Breast epithelium (tissue), 4 donors: ENCODE data around the gene SLC35F3. TPM values are rescaled to one million over a fixed set of nuclear protein-coding genes. Genes with fewer than 3 reads are reported as not detected.

ENCODE experiments used
- DNase-seq, 2 donors: peaks; one replicate each; pipeline ENCODE4 v3.0.0-alpha.2; 2019; ENCODE audit warnings: low spot score in 2 of 2
- H3K27ac ChIP-seq, 2 donors: fragments of 200-600 bp; sonication (generic) in 1 of 2; one replicate each; pipeline ENCODE4 v1.5.1; 2016 to 2019; ENCODE audit warnings: mild to moderate bottlenecking in 1 of 2
- H3K27me3 ChIP-seq, 2 donors: fragments of 200-600 bp; sonication (generic) in 1 of 2; one replicate each; pipeline versions ENCODE4 v1.5.1 to v1.6.0; 2017 to 2019; ENCODE audit warnings: control low read depth in 1 of 2, mild to moderate bottlenecking in 1 of 2
- H3K36me3 ChIP-seq: fragments of 200-600 bp; one replicate; pipeline ENCODE4 v1.5.1; 2019
- H3K4me1 ChIP-seq, 2 donors: fragments of 200-600 bp; sonication (generic); one replicate each; pipeline ENCODE4 v1.5.1; 2016 to 2019; ENCODE audit warnings: control low read depth in 1 of 2
- H3K4me3 ChIP-seq, 3 donors: fragments of 200-600 bp; sonication (generic); 1 replicate in 2 of 3; 2 replicates in 1 of 3; pipeline ENCODE4 v1.5.1; 2016 to 2019; ENCODE audit warnings: mild to moderate bottlenecking in 3 of 3, moderate library complexity in 2 of 3
- H3K9me3 ChIP-seq, 2 donors: fragments of 200-600 bp; sonication (generic) in 1 of 2; one replicate each; pipeline ENCODE4 v1.5.1; 2016 to 2019; ENCODE audit warnings: control low read depth in 1 of 2
- POLR2A ChIP-seq: fragments of 450-650 bp; IDR thresholded peaks from one replicate; pipeline ENCODE4 v1.6.1; 2016; ENCODE audit warnings: antibody characterized with exemption, mild to moderate bottlenecking, moderate library complexity
- POLR2AphosphoS5 ChIP-seq, 3 donors: sonication (generic); formaldehyde crosslinking; IDR thresholded peaks; one replicate each; pipeline ENCODE4 v1.6.1; 2017; ENCODE audit warnings: antibody characterized with exemption in 3 of 3
- intact Hi-C: fragments of 100-400 bp; cut with DNase I; formaldehyde crosslinking; loops from one replicate; pipeline ENCODE4 v1.15.1; 2023; ENCODE audit warnings: low total_unique reads
- total RNA-seq, 3 donors: library from RNA; depleted of rRNA; stranded (reverse); fragments of >200 nt; gene quantifications; one replicate each; pipeline ENCODE4 v1.1.0, GENCODE V29; 2016
- TF ChIP-seq, protein P1 (sequence below), 3 donors: fragments of 450-650 bp; IDR thresholded peaks; one replicate each; pipeline ENCODE4 v1.5.1; 2016 to 2017; ENCODE audit warnings: antibody characterized with exemption in 3 of 3, mild to moderate bottlenecking in 3 of 3, moderate library complexity in 3 of 3

SLC35F3 gene
- total RNA-seq, 3 donors from 2014 or later: 8.8 to 13.0 TPM; not detected in 1

DNA sequence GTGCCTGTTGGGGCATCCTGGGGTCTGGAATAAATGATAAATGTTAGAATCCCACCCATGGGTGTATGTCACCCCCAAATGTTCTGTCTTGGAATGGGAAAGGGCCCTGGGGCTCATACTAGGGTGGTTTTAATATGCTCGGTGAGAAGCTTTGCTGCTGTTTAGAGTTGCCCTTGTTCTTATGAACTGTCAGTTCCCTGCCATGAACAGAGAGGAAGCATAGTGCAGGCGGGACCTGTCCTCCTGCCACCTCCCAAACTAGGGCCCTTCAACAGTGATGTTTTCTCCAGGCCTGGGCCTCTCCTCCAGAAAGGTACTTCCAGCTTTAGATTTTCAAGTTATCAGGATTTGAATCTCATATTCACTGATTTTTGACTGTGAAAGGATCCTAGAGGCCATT is 388.1 kb downstream of the SLC35F3 start:
- intact Hi-C loops: no loop called here
- DNase-seq: no peak
- no peak for TF ChIP-seq POLR2A
- TF ChIP-seq POLR2AphosphoS5 (IDR thresholded peaks at IDR 0.05): no peak
- TF ChIP-seq, protein P1, sequence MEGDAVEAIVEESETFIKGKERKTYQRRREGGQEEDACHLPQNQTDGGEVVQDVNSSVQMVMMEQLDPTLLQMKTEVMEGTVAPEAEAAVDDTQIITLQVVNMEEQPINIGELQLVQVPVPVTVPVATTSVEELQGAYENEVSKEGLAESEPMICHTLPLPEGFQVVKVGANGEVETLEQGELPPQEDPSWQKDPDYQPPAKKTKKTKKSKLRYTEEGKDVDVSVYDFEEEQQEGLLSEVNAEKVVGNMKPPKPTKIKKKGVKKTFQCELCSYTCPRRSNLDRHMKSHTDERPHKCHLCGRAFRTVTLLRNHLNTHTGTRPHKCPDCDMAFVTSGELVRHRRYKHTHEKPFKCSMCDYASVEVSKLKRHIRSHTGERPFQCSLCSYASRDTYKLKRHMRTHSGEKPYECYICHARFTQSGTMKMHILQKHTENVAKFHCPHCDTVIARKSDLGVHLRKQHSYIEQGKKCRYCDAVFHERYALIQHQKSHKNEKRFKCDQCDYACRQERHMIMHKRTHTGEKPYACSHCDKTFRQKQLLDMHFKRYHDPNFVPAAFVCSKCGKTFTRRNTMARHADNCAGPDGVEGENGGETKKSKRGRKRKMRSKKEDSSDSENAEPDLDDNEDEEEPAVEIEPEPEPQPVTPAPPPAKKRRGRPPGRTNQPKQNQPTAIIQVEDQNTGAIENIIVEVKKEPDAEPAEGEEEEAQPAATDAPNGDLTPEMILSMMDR (IDR thresholded peaks at IDR 0.05): no peak
- Histone ChIP-seq H3K27me3 (no peaks in the 10 kb centered on the region), H3K27ac (no peak overlapping the region), H3K4me1 (no peaks in the 10 kb centered on the region), H3K36me3 (no peaks in the 10 kb centered on the region), H3K4me3 (no peak overlapping the region), H3K9me3 (peaks cover 0 to 6% of the 10 kb centered on the region in 2 donors)

DNA sequence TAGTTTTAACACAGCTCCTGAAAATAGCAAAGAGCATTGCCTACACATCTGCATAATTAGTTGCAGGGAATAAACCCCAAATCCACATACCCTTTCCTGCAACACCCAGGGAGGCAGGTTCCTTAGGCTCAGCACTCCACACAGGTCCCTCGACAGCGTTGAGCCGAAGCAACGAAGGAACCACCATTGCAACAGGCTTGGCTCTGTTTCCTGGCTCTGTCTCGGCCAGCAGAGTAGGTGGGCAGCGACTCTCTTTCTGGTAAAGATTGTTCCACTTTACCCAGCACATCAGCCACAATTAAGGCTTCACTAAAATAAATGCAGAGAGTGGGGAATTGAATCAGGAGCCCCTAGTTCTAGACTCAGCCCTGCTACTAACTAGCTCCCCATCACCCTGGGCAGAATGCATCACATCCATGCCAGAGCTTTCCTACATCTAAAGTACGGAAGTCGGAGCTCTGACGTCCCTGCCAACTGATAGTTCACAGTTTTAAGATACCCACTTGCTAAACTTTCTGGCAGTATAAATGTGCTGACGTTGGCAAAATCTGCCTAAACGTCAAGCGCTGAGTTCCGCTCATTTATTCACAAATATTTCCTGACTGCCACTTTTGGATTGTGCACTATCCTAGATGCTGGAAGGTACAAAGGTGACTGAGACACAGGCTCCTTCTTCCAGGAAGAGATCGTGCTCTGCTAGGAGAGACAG is 389.8 kb downstream of the SLC35F3 start:
- TF ChIP-seq, protein P1 (IDR thresholded peaks at IDR 0.05): no peak
- TF ChIP-seq POLR2A (no peak), POLR2AphosphoS5 (IDR thresholded peaks at IDR 0.05) (no peak)
- H3K27ac ChIP-seq: no peak overlapping the region
- no peaks in the 10 kb centered on the region for H3K36me3 ChIP-seq
- no peaks in the 10 kb centered on the region for H3K27me3 ChIP-seq
- no peak overlapping the region for H3K4me3 ChIP-seq
- peaks cover 0 to 4% of the 10 kb centered on the region in 2 donors for H3K9me3 ChIP-seq
- H3K4me1 ChIP-seq: no peaks in the 10 kb centered on the region
- intact Hi-C loops: no loop called here
- DNase-seq: no peak

GRCh38 chr1:234295068-234295467 is 390.6 kb downstream of the SLC35F3 start:
- Histone ChIP-seq H3K9me3 (no peaks in the 10 kb centered on the region), H3K27ac (no peak overlapping the region), H3K36me3 (no peaks in the 10 kb centered on the region), H3K4me1 (no peaks in the 10 kb centered on the region), H3K4me3 (no peak overlapping the region), H3K27me3 (no peaks in the 10 kb centered on the region)
- intact Hi-C loops: no loop called here
- TF ChIP-seq, protein P1 (IDR thresholded peaks at IDR 0.05): no peak
- no peak for TF ChIP-seq POLR2A
- TF ChIP-seq POLR2AphosphoS5 (IDR thresholded peaks at IDR 0.05): no peak
- no peak for DNase-seq

DNA sequence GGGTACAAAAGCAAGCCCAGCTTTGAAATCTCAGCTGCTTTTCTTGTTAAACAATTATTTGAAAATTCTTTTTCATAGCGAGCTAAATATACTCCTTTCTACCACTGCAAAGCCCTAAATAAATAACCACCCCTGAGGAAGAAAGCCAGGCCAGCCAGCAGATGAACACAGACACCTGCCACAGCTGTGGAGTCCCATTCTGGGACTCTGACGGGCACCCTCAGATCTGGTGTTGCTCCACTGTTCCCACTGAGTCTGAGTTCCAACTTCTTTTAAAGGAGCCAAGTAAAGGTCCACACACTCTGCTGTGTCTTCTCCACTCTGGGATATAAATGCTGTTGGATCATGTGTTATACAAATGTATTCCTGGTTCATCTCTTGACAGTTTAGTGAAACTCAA is 391.1 kb downstream of the SLC35F3 start:
- intact Hi-C loops: no loop called here
- H3K4me1 ChIP-seq: no peaks in the 10 kb centered on the region
- H3K36me3 ChIP-seq: no peaks in the 10 kb centered on the region
- H3K27ac ChIP-seq: no peak overlapping the region
- H3K9me3 ChIP-seq: no peaks in the 10 kb centered on the region
- H3K4me3 ChIP-seq: no peak overlapping the region
- no peaks in the 10 kb centered on the region for H3K27me3 ChIP-seq
- TF ChIP-seq POLR2AphosphoS5 (IDR thresholded peaks at IDR 0.05) (no peak), POLR2A (no peak)
- TF ChIP-seq, protein P1 (IDR thresholded peaks at IDR 0.05): no peak
- no peak for DNase-seq

DNA sequence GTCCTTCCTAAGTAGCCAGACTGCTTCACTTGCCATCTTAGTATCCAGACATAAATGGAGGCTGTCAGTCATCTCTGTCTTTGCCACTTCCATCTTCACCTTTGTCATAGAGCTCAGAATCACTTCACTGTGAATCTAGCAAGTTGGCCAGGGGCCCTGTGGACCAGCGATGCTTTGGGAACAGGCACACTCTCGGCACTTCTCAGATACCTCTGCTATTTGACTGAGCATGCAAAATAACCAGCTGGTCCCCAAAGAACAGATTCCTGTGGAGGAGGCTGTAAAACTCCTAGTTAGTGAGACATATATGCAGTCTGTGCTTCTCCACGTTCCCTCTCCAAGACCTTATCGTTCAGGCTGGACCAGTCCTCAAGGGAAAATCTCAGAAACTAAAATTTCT is 392.0 kb downstream of the SLC35F3 start:
- Histone ChIP-seq H3K4me3 (no peak overlapping the region), H3K27me3 (no peaks in the 10 kb centered on the region), H3K27ac (no peak overlapping the region), H3K36me3 (no peaks in the 10 kb centered on the region), H3K9me3 (no peaks in the 10 kb centered on the region), H3K4me1 (no peaks in the 10 kb centered on the region)
- intact Hi-C loops: no loop called here
- no peak for DNase-seq
- TF ChIP-seq POLR2AphosphoS5 (IDR thresholded peaks at IDR 0.05) (no peak), POLR2A (no peak)
- TF ChIP-seq, protein P1 (IDR thresholded peaks at IDR 0.05): no peak
